Measurements from ENCODE around the gene FIGNL1. TPM values are rescaled to one million over a fixed set of nuclear protein-coding genes. Genes with fewer than 3 reads are reported as not detected.

FIGNL1 gene
- total RNA-seq, 1 experiment from 2014 or later = 28.1 TPM

- BruUV-seq (replicated peaks) = no TSS peak
- ATAC-seq (no peak), DNase-seq (ENCODE audit: low read depth, low spot score) (no peak)
- TF ChIP-seq CEBPB (IDR thresholded peaks at IDR 0.05; ENCODE audit: low read depth) = no peak
- no peak for TF ChIP-seq POLR2AphosphoS5 (IDR thresholded peaks at IDR 0.05; ENCODE audit: low read depth, low read length)
- TF ChIP-seq SRF (IDR thresholded peaks at IDR 0.05; ENCODE audit: low read depth) = no peak
- no peak for TF ChIP-seq JUND (IDR thresholded peaks at IDR 0.05)
- TF ChIP-seq MAX (IDR thresholded peaks at IDR 0.05) = no peak
- TF ChIP-seq RAD21 (IDR thresholded peaks at IDR 0.05; ENCODE audit: low read depth) = no peak
- no peak for TF ChIP-seq ZBTB33 (IDR thresholded peaks at IDR 0.05; ENCODE audit: extremely low read depth, insufficient replicate concordance, low read length)
- no peak for TF ChIP-seq YY1 (IDR thresholded peaks at IDR 0.05; ENCODE audit: extremely low read depth, insufficient replicate concordance, low read depth, low read length)
- no peak for TF ChIP-seq ELF1 (IDR thresholded peaks at IDR 0.05; ENCODE audit: borderline replicate concordance, low read depth)
- TF ChIP-seq SIN3A (IDR thresholded peaks at IDR 0.05; ENCODE audit: low read depth) = no peak
- no peak for TF ChIP-seq REST (IDR thresholded peaks at IDR 0.05; ENCODE audit: low read depth)
- TF ChIP-seq ZNF274 (IDR thresholded peaks at IDR 0.05; ENCODE audit: low read depth, low read length) = no peak
- no peak for TF ChIP-seq CBX3 (IDR thresholded peaks at IDR 0.05; ENCODE audit: low read depth)
- no peak for TF ChIP-seq ATF3 (IDR thresholded peaks at IDR 0.05)
- TF ChIP-seq CTCF (IDR thresholded peaks at IDR 0.05 in 2 of 3, conservative IDR thresholded peaks at IDR 0.05 in 1 of 3; ENCODE audit: borderline replicate concordance in 1 of 3, insufficient read depth in 1 of 3, low read depth in 2 of 3, low read length in 2 of 3) = no peak
- TF ChIP-seq EZH2 (IDR thresholded peaks at IDR 0.05) = no peak
- TF ChIP-seq ZFX (IDR thresholded peaks at IDR 0.05) = no peak
- no peak for TF ChIP-seq TCF7L2 (IDR thresholded peaks at IDR 0.05; ENCODE audit: borderline replicate concordance, extremely low read depth, insufficient read depth, insufficient read length)
- Histone ChIP-seq H3K79me2 (ENCODE audit: insufficient read depth, low read length) (no peaks in the 10 kb centered on the region), H3K4me2 (ENCODE audit: low read length) (no peak overlapping the region), H3K9me2 (ENCODE audit: insufficient read depth) (no peaks in the 10 kb centered on the region), H3K9ac (ENCODE audit: low read length) (no peak overlapping the region), H2AFZ (ENCODE audit: low read depth, low read length, poor library complexity, severe bottlenecking) (no peak overlapping the region), H3K36me3 (ENCODE audit: control insufficient read depth in 1 of 2, insufficient read depth in 2 of 2, low read length in 2 of 2) (no peaks in the 10 kb centered on the region), H3K4me1 (ENCODE audit: control insufficient read depth in 1 of 2, insufficient read depth in 2 of 2, low read length in 2 of 2) (no peaks in the 10 kb centered on the region), H3K9me3 (ENCODE audit: control insufficient read depth in 1 of 2, insufficient read depth in 1 of 2, low read depth in 1 of 2, low read length in 2 of 2) (no peaks in the 10 kb centered on the region), H3K27me3 (ENCODE audit: insufficient read depth, low read length) (no peaks in the 10 kb centered on the region), H3K4me3 (replicated peaks in 1 of 2; ENCODE audit: low read depth in 1 of 2, low read length in 2 of 2) (no peak overlapping the region), H4K20me1 (ENCODE audit: insufficient read depth) (no peaks in the 10 kb centered on the region), H3K27ac (ENCODE audit: low read depth, low read length) (no peak overlapping the region)
- CTCF ChIA-PET = no interaction called here
- POLR2A ChIA-PET = no interaction called here
- RAD21 ChIA-PET (ENCODE audit: low non-redundant PET in 1 of 2, low total read pairs in 2 of 2, uncharacterized antibody in 2 of 2, unreplicated experiment in 2 of 2) = no interaction called here
- intact Hi-C loops (cut with micrococcal nuclease) = no loop called here
Measured at GRCh38 chr7:50475340-50475739, 25.2 kb upstream of the FIGNL1 start.

All from HCT116 (cell line).